ENCODE data around the gene TIAM2.

TIAM2 gene

DNA sequence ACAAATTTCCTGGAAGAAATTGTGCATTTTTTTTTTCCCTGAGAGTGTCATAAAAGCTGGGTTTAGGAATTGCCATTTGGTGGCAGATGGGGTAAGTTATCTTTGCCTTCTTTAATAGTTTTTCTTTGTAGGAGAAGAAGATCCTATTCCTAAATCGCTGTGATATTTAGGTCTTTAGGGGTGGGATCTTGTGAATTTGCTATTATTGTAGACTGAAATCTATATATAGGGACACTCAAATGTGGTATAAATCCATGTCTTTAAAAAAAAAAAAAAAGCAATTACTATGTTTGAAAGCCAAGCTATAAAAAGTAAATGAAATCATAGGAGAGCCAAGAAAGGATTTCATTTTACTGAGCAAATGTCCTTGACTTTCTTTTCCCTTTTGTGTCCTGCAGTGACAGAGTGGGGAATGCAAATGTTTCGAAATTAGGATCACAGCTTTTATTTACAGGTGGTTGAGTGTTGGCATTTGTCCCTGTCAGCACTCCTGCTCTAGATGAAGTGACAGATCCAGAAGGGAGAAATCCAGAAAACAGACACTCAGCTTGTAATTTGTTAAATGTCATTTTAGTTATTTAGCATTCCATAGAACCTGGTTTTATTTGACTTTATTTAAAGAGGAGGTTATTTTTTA is 29.4 kb downstream of the TIAM2 start:
- no peak for DNase-seq (ENCODE audit: low read depth in 3 of 3)

DNA sequence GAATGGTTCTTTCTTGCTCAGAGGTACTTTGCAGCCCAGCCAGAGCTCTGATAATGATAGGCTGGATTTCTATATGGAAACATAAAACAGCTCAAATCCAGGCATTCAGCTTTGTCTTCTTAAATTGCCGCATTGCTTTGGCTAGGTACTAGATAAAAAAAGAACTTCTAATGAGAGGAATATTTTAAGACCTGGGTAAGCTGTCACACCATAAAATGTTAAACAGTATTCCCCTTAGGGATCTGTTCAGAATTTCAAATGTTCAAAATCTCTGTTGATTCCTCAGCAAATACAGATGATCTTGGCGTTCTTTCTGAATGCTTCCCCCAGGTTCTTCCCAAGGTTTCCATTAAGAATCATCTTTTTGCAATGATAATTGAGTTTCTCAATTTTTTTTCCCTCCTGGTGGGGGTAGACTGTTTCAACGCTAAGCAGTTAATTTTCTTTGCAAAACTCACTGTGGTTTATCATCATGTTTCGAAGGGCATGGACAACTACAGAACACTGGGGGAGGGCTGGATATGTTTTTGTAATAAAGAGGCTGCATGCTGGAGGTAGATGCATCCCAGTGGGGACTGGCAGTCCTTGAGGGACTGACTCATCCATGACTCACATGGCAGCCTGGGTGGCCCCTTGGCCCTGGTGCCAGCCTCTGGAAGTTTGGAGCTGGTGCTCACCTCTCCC is 31.0 kb downstream of the TIAM2 start:
- DNase-seq (ENCODE audit: low read depth in 3 of 3), result no peak

DNA sequence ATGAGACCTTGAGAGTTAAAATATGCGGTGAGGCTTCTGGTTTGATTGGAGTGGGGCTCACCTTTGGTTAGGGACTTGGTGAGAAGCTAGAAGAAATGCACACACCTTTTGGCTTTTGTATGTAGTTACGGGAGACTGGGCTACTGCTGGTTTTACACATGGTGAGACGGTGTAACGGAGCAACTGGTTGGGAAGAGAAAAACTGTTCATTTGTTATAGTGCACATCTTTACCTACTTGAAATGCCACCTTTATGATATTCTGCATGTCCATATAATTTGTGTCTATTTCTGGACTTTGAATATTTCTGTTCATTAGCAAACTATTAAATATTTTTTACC is 31.6 kb downstream of the TIAM2 start:
- DNase-seq (ENCODE audit: low read depth in 3 of 3), result no peak

DNA sequence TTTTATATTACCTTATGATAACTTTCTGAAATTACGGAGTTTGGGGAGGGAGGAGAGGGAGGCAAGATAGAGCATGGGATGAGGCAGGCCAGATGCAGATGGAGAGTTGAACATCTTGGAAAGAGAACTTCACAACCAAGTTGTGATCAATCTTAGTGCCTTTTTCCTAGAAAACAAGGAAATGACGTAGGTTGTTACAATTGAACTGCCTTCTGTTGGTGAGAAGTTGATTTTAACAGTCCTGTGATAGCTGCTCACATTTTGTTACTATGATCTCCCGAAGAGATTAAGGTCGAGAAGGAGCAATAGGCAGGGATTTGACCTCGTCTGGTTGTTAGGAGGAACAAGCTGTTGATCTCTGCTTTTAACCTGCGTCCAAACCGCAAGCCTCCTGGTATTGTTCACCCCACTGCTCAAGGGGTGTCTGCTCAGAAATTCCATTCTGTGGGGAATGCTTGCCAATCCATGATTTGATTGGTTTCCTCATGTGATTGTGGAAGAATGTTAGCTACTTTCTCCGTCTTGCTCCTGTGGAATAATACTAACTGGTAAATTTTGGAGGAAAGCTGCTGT is 35.1 kb downstream of the TIAM2 start:
- no peak for DNase-seq (ENCODE audit: low read depth in 3 of 3)

DNA sequence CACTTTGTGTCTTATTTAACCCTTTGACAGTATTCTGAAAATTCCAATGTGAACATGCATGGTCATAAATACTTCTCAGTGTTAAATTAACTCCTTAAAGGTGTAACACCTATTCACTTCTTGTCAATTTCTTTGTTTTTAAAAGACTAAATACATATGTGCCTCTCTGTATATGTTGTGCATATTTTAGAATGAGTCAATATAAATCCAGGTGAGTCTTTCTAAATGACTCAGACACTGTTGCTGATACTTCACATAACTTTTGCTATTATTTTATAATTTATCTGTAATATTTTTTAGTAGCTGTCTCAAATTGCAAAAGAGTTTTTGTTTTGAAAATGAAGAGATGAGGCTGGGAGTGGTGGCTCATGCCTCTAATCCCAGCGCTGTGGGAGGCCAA is 36.0 kb downstream of the TIAM2 start:
- DNase-seq (ENCODE audit: low read depth in 3 of 3), result no peak

DNA sequence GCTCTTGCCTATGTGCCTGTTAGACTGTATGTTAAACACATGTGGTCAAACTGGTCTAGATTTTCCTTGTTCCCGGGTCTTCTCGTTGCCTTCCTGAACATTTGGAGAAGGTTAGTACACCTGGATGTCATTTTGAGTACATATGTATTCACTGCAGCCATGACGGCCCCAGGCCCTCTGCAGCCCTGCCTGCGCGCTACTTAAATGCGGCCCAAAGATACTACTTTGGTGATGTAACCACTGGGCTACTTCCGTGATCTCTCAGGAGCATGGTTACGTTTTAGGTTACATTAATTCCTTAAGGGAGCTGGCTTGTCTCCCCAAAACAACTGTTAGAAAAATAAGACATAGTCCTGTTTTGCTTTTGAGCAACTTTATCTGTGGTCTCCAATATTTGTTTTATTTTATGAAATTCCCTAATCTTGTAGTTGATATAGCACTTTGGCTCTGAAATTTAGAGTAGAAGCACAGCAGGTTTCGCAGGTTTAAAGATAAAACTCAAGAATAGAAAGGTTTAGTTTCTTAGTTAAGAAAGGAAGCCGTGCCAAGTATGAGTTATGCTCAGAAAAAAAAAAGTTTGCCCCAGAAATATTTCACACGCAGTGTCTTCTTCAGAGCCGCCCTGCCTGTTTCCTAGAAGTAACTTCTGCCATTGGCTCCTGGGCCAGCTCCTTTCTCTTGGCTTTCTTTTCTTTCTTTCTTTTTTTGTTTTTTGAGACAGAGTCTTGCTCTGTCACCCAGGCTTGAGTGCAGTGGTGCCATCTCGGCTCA is 38.1 kb downstream of the TIAM2 start:
- DNase-seq (ENCODE audit: low read depth in 3 of 3), result no peak

DNA sequence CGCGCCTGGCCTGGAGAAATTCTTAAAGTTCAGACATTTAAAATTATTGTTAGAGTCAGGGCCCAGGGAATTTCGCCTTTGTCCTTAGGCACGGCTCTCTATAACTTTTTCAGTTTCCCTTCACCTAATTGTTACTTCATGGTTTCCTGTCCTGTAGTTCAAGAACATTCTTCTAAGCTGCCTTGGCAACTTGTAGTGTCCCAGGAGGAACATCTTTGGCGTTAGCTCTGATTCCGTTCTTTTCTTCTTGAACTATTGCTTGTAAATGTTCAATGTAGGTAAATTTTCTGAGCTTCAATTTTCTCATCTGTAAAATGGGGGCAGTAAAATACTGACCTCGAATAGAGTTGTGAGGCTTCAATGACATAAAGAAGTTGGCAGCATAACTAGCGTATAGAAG is 41.8 kb downstream of the TIAM2 start:
- DNase-seq (ENCODE audit: low read depth in 3 of 3), result no peak

DNA sequence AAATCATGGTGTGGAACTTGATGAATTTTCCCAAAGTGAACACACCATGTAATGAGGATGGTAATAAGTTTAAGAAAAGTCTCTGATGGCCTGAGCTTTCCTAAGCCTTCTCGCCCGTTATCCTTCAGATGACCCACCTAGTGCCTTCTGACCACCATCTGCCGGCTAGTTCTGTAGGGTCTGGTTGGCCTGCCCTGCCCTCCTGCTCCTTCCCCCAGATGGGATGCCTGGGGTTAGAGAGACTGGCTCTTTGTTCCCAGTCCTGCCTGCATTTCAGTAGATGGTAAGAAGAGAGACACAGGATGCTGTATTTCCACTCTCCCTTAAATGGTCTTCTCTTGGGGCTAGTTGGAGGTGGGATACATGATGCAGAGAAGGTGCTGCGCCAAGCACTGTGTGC is 43.0 kb downstream of the TIAM2 start:
- DNase-seq (ENCODE audit: low read depth in 3 of 3), result no peak

DNA sequence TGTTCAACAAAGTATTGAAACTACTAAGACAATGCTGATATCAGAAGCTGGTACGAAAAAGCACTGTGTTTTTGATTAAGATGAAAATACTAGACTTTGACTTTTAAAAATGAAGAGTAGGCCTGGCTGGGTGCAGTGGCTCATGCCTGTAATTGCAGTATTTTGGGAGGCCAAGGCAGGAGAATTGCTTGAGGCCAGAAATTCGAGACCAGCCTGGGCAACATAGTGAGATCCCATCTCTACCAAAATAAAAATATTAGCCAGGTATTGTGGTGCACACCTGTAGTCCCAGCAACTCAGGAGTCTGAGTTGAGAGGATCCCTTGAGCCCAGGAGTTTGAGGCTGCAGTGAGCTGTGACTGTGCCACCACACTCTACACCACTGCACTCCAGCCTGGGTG is 43.4 kb downstream of the TIAM2 start:
- DNase-seq (ENCODE audit: low read depth in 3 of 3), result no peak

DNA sequence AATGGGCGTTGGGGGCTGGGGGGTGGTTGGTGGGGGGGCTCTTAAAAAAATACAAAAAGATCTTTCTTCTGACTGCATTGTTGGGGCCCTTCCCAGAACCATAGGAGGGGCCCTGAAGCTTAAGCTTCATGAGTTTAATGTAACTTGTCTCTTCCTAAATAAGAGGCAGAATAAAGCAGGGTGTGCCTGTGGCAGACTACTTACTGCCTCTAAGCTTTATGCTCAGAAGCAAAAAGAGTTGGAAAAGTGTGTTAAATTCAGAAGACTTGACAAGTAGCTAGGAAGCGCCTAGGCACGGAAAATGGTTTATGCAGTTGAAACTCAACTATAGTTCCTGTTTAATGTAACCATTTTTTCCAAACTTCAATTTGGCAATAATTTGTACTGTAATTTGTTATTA is 44.5 kb downstream of the TIAM2 start:
- DNase-seq (ENCODE audit: low read depth in 3 of 3), result no peak

DNA sequence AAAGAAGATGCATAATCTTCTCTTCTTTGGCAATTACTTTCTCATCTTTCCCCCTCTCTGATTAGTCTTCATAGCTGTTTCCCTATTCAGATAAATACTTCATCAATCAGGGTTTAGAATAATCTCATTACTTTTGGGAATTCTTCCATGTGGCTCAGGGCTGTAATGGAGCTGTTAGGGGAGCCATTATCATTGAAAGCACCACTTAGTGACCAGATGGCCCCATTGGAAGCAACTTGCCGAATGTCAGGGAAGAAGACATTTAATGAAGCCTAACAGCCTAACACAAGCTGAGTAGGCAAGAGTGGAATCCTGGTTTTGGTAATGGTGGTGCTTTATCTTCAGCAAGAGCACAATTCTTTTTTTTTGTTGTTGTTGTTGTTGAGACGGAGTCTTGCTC is 45.0 kb downstream of the TIAM2 start:
- no peak for DNase-seq (ENCODE audit: low read depth in 3 of 3)

DNA sequence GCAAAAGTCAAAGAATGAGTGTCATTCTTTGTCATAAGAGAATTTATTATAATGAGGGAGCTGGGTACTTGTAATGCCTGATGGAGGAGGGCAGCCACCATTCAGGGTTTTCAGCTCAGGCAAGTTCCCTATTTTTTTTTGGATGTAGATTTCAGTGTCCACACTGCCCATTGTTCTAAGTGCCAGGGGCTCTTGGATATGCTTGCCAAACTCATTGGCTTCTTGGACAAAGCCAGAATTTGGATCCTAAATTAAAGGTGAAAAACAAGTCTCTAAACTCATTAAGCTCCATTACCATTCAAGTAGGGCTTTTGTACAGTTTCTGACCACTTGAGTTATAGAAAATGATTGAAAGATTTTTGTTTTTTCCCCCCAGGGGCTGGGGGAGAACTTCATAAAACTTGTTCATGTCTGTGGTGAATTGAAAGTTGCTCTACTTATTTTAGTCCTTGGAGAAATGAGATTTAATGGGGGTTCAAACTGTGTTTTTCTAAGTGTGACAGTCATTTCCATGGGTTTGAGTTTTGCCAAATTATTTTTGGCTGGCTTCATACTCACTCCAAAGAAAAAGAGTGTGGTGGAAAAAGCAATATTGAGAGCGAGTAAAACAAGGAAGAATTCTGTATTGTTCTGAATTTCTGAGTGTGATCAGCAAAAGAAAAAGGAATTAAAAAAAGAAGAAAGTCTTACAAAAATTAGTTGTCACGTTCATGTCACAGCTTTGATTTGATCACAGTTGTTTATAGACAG is 46.0 kb downstream of the TIAM2 start:
- DNase-seq (ENCODE audit: low read depth in 3 of 3), result no peak

DNA sequence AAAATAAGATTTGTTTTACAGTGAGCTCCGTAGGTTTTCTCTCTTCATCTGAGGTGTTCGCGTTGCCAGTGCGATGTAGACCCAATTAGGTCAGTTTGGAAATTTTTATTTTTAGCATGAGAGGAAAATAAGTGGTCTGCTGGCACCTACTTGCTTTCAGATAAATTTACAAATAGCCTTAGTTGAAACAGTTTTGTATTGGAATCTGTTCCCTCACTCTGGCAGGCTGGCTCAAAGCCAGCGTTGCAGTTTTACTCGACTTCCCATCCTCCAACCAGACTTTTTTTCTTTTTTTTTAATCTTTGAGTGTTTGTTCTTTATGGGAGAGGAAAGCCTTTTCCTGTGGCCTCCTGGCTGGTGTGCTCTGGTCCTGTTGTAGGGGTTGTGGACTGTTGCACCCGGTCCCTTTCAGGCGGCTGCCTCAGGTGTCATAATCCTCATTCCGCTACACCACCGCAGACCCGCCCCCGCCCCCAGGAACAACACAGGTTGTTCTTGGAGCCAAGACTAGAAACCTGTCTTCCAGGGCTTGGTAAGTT is 46.7 kb downstream of the TIAM2 start:
- no peak for DNase-seq (ENCODE audit: low read depth in 3 of 3)

DNA sequence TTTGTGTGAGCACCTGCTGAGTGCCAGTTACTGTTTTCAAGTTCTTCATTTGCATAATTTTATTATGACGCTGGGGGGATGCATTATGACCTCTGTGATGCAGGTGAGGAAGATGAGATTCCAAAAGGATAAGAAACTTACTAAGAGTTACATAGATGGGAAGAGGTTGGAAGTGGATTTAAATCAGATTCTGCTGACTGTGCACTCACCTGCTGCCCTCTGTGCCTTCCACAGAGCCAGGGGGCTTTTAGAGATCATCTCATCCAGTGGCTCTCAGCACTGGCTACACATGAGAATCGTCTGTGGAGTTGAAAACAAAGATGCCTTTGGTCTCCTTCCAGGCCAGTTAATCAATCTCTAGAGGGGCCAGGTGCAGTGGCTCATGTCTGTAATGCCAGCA is 47.9 kb downstream of the TIAM2 start:
- DNase-seq (ENCODE audit: low read depth in 3 of 3), result no peak

DNA sequence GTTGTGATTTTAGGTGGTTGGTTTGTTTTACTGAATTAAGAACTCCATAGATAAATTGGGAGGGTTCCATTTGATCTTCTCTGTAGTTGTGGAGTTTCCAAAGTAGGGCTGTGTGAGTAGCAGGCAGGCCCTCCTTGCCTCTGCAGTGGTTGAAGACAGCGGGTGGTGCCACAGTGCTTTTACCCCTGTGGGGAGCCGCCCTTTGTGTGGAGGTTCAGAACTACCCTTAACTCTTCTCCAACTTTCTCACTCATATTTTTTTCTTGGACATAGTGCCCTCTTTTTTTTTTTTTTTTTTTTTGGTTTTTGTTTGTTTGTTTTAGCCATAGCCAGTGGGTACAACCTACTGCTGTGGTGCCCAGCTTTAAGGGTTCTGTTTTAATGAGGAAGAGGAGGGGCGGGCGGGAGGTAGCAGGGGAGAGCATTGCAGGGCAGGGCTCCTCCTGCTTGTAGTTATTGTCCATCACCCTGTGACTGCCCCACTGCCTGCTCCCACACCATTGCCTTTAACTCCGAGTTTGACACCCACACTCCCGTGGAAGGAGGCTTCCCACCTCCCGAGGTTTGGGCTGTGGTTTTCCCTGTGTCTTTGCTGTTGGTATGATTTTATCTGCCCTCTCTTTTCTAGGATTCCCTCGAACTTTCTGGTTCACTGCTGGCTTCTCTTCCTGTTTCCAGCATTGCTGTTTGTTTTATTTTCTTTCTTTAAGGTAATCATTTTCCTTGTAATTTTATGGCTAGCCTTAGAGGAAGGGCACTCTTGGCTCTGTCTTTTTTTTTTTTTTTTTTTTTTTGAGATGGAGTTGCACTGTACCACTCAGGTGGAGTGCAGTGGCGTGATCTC is 50.7 kb downstream of the TIAM2 start:
- no peak for DNase-seq (ENCODE audit: low read depth in 3 of 3)

DNA sequence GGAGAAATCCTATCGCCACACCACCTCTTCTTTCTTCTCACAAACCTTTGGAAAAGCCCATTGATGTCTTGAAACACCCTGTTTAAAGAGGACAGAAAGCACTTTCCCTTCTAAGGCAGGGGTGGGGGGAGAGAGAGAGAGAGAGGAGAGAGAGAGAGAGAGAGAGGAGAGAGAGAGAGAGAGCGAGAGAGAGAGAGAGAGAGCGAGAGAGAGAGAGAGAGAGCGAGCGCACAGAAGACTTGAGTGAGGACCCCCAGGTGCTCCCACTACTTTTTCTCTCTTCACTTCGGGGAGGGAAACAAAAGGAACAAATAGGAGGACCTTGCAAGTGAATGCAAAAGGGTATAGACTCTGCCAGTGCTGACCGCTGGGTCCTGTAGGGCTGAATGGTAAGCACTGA is 52.4 kb downstream of the TIAM2 start:
- no peak for DNase-seq (ENCODE audit: low read depth in 3 of 3)

DNA sequence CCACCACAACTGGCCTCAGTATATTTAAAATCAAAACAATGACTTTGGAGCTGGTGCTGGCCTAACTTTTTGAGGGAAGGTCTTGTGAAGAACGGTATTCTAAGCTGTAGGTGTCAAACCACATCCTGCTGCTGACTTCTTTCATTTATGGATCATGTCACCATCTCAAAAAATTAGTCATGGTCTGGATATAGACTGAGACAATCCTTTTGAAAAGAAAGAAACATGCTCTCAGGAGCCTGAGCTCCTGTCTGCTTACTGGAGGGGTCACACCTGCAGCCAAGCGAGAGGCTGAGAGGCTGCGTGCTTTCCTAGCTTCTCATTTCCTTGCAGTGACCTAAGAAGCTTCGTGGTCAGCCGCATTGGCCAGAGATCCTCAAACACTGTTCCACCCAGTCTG is 55.2 kb downstream of the TIAM2 start:
- peak in 2 of 3 experiments; percentile 8 to 32 for DNase-seq (ENCODE audit: low read depth in 3 of 3)

DNA sequence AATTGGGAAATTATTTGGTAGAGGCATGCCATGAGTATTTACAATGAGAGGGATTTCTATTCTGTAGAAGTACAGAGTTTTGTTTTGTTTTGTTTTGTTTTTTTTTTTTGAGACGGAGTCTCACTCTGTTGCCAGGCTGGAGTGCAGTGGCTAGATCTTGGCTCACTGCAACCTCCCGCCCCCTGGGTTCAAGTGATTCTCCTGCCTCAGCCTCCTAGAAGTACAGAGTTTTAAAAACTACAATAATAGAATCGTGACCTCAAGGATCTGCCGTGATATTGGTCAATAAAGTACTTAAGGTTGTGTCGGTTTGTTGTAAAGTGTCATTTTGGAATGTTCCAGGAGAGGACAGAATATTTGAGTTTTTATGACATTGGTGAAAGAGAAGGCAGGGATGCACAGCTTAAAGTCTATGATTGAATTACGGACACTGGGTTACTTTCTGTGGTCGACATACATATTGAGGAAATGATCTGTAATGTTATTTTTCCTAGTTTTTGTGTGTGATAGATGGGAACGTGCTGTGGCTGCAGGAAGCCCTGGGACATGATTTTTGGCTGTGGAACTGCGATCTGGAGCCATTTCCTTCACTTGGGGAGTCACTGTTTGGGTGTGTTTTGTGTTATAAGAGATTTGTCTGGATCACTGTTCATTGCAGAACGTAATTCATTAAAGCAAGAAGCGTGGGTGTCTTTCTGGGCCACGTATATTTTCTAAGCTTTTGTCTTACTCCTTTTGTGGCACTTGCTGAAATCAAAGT is 59.6 kb downstream of the TIAM2 start:
- DNase-seq (ENCODE audit: low read depth in 3 of 3), result no peak

DNA sequence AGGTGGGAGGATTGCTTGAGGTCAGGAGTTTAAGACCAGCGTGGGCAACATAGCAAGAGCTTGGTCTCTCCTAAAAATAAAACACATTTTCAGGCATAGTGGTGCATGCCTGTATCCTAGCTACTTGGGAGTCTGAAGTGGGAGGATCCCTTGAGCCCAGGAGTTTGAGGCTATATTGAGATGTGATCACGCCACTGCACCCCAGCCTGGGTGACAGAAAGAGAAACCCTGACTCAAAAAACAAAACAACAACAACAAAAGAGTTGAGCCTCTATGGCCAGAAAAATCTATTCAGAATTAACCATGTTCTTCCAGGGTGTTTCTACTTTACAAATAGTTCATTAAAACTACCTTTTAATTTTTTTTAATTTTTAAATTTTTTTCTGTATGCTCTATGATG is 60.6 kb downstream of the TIAM2 start:
- no peak for DNase-seq (ENCODE audit: low read depth in 3 of 3)

DNA sequence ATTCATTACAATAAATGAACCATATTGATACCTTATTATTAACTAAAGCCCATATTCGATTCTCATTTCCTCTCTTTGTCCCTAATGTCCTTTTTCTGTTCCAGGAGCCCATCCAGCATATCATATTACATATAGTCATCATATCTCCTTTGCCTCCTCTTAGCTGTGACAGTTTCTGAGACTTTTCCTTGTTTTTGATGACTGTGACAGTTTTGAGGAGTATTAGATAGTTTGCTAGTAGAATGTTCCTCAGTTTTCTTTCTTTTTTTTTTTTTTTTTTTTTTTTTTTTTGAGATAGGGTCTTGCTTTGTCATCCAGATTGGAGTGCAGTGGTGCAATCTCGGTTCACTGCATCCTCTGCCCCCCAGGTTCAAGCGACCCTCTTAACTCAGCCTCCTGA is 61.6 kb downstream of the TIAM2 start:
- DNase-seq (ENCODE audit: low read depth in 3 of 3), result no peak
